ENCODE measurements around the gene FOXJ1.

FOXJ1 gene

DNA sequence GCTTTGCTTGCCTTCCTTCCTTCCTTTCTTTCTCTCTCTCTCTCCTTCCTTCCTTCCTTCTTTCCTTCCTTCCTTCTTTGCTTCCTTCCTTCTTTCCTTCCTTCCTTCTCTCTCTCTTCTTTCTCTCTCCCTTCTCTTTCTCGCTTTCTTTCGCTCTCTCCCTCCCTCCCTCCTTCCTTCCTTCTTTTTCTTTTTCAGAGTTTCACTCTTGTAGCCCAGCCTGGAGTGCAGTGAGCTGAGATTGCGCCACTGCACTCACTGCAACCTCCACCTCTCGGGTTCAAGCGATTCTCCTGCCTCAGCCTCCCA lies 17.9 kb downstream of the FOXJ1 start:
- TF ChIP-seq, protein P1, sequence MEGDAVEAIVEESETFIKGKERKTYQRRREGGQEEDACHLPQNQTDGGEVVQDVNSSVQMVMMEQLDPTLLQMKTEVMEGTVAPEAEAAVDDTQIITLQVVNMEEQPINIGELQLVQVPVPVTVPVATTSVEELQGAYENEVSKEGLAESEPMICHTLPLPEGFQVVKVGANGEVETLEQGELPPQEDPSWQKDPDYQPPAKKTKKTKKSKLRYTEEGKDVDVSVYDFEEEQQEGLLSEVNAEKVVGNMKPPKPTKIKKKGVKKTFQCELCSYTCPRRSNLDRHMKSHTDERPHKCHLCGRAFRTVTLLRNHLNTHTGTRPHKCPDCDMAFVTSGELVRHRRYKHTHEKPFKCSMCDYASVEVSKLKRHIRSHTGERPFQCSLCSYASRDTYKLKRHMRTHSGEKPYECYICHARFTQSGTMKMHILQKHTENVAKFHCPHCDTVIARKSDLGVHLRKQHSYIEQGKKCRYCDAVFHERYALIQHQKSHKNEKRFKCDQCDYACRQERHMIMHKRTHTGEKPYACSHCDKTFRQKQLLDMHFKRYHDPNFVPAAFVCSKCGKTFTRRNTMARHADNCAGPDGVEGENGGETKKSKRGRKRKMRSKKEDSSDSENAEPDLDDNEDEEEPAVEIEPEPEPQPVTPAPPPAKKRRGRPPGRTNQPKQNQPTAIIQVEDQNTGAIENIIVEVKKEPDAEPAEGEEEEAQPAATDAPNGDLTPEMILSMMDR (IDR thresholded peaks at IDR 0.05; ENCODE audit: insufficient read depth, missing control alignments): no peak
- no peak for FAIRE-seq

DNA sequence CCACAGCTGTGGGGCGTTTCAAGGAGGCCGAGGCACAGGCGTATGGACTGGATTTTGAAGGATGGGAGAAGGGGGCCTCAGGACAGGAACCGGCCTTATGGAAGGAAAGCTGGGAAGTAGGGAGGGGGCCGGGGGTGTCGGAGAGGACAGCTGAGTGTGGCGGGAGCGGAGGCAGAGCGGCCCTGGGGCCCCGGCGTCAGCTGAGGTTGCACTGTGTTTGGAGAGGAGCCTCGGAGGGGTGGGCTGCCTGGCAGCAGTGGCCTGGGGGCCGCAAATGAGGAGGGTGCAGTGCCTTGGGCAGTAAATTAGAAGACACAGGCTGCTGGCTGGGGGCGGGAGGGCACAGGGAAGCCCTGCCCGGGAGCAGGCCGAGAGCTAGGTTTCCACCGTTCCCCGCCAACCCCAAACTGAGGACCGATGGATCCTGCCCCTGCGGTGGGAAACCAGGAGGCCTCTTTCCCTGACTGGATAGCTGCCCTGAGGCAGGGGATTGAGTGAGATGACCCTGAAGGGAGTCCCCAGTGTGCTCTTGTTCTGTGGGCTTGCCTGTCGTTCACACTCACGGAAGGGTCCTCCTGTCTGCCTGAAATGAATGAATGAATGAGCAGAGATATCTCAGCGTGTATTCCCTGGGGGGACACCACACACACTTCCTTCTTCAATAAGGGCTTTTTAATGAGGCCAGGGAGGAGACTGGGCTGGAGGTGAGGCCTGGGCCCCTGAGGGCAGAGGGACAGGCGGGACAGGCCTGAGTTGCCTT lies 18.4 kb downstream of the FOXJ1 start:
- TF ChIP-seq, protein P1 (IDR thresholded peaks at IDR 0.05; ENCODE audit: insufficient read depth, missing control alignments): no peak
- no peak for FAIRE-seq
- no peak for DNase-seq (ENCODE audit: insufficient read length, low spot score)

More for the DNA sequence above, 17.9 kb downstream of the FOXJ1 start:
- DNase-seq (ENCODE audit: insufficient read length, low spot score): no peak

DNA sequence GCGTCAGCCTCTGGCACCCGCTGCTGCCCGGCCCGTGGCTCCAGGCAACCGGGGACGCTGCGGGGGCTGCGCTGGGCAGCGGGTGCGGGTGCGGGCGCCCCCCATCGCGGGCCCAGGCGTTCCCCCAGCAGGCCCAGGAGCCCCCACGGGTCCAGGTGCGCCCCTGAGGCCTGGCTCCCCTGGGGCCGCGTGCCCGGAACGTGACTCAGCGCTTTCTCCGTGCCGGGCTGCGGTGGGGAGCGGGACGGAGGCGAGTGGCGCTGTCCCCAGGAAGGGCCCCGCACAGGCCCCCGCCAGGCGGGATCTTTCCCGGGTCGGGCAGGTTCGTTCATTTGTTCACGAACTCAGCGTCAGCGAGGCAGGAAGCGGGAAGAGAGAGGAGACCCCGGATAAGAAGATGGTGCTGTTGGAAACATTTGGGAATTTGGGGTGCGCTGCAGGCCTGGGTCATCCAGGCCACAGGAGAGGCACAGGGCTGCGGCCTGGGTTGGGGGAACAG lies 19.1 kb downstream of the FOXJ1 start:
- FAIRE-seq: no peak
- DNase-seq (ENCODE audit: insufficient read length, low spot score): no peak
- TF ChIP-seq, protein P1 (IDR thresholded peaks at IDR 0.05; ENCODE audit: insufficient read depth, missing control alignments): no peak

DNA sequence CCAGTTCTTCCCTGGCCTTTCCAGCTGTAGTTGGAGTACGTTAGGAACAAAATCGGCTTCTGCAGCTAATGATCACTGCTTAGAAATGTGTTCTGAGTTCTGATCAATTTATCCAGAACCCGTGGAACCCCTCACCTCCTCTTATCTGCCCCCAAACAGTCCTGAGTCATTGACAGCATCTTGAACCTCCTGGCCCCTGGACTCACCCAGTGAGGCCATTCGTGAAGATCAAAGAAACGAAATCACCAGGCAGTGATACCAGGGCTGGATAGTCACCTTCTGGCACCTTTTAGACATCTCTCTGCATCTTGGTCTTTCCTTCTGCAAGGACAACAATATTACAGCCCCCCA lies 20.4 kb downstream of the FOXJ1 start:
- TF ChIP-seq, protein P1 (IDR thresholded peaks at IDR 0.05; ENCODE audit: insufficient read depth, missing control alignments): no peak
- DNase-seq (ENCODE audit: insufficient read length, low spot score): no peak
- no peak for FAIRE-seq

DNA sequence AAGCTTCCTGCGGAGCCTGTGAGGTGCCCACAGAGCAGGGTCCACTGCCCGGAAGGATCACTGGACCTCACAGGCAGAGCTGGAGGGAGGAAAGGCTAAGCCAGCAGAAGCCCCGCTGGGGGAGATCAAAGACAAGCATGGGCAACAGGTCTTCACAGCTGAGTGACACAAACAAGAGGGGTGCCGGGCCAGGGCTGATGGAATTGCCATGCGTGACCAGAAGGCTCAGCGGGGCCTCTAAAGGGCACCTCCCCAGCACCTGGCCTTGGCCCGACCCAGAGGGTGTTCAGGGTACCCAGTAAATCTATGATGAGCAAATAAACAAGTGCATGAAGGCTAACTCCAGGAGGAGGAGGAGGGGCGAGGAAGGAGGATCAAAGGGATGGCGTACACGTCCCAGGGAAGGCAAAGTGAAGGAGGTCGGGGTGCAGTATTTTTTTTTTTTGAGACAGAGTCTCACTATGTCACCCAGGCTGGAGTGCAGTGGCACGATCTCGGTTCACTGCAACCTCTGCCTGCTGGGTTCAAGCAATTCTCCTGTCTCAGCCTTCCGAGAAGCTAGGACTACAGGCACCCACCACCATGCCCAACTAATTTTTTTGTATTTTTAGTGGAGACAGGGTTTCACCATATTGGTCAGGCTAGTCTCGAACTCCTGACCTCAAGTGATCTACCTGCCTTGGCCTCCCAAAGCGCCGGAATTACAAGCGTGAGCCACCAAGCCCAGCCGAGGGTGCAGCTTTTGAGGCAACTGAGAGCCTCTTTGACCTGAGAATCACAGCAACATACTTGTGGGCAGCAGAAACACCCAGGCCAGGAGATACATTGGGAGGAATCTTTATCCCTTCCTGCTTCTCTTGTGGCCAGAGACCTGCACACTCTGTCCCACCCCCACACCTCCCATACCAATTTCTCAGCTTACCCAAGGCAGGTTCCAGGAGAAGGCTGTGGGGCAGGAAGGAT lies 21.4 kb downstream of the FOXJ1 start:
- no peak for DNase-seq (ENCODE audit: insufficient read length, low spot score)
- no peak for FAIRE-seq
- TF ChIP-seq, protein P1 (IDR thresholded peaks at IDR 0.05; ENCODE audit: insufficient read depth, missing control alignments): no peak

DNA sequence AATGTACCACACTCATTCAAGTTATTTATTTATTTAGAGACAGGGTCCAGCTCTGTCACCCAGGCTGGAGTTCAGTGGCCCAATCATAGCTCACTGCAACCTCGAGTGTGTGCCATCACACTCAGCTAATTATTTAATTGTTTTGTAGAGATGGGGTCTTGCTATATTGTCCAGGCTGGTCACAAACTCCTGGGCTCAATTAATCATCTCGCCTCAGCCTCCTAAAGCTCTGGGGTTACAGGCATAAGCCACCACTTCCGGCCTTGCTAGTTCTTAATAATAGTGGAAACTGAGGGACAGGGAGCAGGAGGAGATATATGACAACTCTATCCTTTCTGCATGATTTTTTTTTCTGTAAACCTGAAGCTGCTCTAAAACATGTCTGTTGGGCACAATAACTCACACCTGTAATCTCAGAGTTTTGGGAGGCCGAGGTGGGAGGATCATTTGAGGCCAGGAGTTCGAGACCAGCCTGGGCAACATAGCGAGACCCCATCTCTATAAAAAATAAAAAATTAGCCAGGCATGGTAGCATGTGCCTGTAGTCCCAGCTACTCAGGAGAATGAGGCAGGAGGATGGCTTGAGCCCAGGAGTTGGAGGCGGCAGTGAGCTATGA lies 25.8 kb downstream of the FOXJ1 start:
- TF ChIP-seq, protein P1 (IDR thresholded peaks at IDR 0.05; ENCODE audit: insufficient read depth, missing control alignments): no peak
- FAIRE-seq: no peak
- DNase-seq (ENCODE audit: insufficient read length, low spot score): no peak
